Upper lobe of right lung (tissue), 1 donor: ENCODE results near the gene NACC2. TPM values are rescaled to one million over a fixed set of nuclear protein-coding genes. Genes with fewer than 3 reads are reported as not detected.

Experiments
- ATAC-seq: fragments of 200-7000 bp; cut with Tn5 transposase; one replicate; pipeline ENCODE4 v1.9.1; 2020; ENCODE audit warnings: mild to moderate bottlenecking, moderate library complexity
- DNase-seq: peaks from one replicate; pipeline ENCODE4 v3.0.0-alpha.2; 2020
- H3K27ac ChIP-seq: fragments of 200-600 bp; one replicate; pipeline ENCODE4 v1.8.0; 2022
- H3K27me3 ChIP-seq: fragments of 200-600 bp; one replicate; pipeline ENCODE4 v1.8.0; 2022; ENCODE audit warnings: mild to moderate bottlenecking
- H3K36me3 ChIP-seq: fragments of 200-600 bp; one replicate; pipeline ENCODE4 v1.8.0; 2022
- H3K4me1 ChIP-seq: fragments of 200-600 bp; one replicate; pipeline ENCODE4 v1.8.0; 2022
- H3K4me3 ChIP-seq: fragments of 200-600 bp; one replicate; pipeline ENCODE4 v1.8.0; 2022; ENCODE audit warnings: mild to moderate bottlenecking
- H3K9me3 ChIP-seq: fragments of 200-600 bp; one replicate; pipeline ENCODE4 v1.8.0; 2022
- intact Hi-C: fragments of 100-400 bp; cut with DNase I; formaldehyde crosslinking; loops from one replicate; pipeline ENCODE4 v1.11.0; 2022
- total RNA-seq: library from RNA; stranded (reverse); fragmentation: NEBNext Ultra II Directional; extraction: Animal tissue kit (Norgen Biotek cat#: 25700); gene quantifications from one replicate; pipeline ENCODE4 v1.2.1, GENCODE V29; 2021
- TF ChIP-seq, protein P1 (sequence below): fragments of 200-600 bp; IDR thresholded peaks from one replicate; pipeline ENCODE4 v1.8.0; 2022; ENCODE audit warnings: antibody characterized with exemption
- donor health status: DM: no; HTN: yes; CAD: no; lungs with severe emphysema.

NACC2 gene
- total RNA-seq, 1 donor from 2014 or later: 33.5 TPM

DNA sequence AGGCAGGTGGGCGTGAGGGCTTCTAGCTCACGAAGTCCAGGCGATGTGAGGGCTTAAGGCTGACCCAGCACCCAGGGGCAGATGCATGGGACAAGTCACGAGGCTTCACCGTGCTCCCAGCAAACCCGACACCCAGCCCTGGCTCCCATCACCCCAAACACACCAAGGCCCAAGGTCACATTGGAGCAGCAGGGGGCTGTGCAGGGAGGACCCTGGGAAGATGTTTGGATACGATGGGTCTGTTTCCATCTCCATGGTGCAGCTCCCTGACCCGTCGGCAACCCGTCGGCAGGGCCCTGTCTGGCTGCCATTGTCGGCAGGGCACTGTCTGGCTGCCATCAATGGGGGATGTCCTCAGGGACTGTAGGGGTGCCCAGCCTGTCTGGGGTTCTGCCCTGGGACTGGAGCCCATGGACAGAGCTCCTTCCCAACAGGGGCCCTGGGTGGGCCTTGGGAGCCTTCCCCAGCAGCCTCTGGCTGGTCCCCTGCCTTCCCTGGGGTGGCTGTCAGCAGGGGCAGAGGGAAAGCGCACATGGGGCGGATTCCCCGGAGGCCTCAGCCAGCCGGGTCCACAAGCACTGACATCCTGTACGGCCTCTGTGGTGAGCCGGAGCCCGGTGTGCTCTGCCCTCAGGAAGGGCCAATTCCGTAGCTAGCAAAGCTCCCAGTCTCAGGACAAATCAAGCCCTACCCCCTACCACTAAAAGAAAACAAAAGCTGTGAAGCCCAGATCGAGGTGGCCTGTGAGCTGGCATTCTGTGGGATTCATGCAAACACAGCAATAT is 47.1 kb downstream of the NACC2 start:
- H3K9me3 ChIP-seq: no peaks in the 10 kb centered on the region
- intact Hi-C loops: no loop called here
- peaks cover 41% of the 10 kb centered on the region for H3K4me1 ChIP-seq
- H3K4me3 ChIP-seq: no peak overlapping the region
- H3K27me3 ChIP-seq: no peaks in the 10 kb centered on the region
- H3K27ac ChIP-seq: no peak overlapping the region
- DNase-seq (peak; percentile 57), ATAC-seq (no peak)
- TF ChIP-seq, protein P1, sequence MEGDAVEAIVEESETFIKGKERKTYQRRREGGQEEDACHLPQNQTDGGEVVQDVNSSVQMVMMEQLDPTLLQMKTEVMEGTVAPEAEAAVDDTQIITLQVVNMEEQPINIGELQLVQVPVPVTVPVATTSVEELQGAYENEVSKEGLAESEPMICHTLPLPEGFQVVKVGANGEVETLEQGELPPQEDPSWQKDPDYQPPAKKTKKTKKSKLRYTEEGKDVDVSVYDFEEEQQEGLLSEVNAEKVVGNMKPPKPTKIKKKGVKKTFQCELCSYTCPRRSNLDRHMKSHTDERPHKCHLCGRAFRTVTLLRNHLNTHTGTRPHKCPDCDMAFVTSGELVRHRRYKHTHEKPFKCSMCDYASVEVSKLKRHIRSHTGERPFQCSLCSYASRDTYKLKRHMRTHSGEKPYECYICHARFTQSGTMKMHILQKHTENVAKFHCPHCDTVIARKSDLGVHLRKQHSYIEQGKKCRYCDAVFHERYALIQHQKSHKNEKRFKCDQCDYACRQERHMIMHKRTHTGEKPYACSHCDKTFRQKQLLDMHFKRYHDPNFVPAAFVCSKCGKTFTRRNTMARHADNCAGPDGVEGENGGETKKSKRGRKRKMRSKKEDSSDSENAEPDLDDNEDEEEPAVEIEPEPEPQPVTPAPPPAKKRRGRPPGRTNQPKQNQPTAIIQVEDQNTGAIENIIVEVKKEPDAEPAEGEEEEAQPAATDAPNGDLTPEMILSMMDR: no peak
- H3K36me3 ChIP-seq: peaks cover 16% of the 10 kb centered on the region

DNA sequence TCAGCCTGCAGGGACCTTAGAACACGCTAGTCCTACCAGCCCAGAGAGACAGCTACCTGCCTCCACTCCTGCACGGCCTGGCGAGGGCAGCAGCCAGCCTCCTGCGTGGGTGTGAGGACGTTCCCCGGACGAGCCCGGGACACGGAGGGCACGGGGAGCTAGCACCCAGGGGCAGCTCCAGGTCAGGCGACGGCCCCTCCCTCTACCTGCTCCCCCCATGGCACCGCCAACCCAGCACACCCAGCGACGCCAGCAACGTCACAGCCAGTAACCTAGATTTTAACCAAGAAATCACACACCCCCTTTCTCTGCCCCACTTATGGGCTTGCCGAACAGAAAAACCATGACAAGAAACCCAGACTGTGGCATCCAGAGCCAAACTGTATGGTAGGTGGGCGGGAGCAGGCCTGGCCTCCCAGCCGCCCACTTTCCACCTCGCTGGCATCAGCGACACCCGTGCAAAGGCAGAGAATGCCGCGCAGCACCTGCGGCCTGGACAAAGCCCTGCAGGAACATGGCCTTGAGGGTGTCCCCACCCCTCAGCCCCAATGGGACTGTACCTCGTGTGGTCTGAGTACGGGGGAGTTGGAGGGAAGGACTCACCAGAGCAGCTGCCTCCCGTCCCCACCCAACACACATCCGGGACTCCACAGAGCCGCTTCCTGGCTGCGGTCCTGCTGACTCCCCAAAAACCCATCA is 47.9 kb downstream of the NACC2 start:
- Histone ChIP-seq H3K4me3 (no peak overlapping the region), H3K9me3 (no peaks in the 10 kb centered on the region), H3K36me3 (peaks cover 16% of the 10 kb centered on the region), H3K27ac (no peak overlapping the region), H3K4me1 (peaks cover 34% of the 10 kb centered on the region), H3K27me3 (no peaks in the 10 kb centered on the region)
- DNase-seq (peak; percentile 51), ATAC-seq (no peak)
- intact Hi-C loops: no loop called here
- TF ChIP-seq, protein P1: no peak

DNA sequence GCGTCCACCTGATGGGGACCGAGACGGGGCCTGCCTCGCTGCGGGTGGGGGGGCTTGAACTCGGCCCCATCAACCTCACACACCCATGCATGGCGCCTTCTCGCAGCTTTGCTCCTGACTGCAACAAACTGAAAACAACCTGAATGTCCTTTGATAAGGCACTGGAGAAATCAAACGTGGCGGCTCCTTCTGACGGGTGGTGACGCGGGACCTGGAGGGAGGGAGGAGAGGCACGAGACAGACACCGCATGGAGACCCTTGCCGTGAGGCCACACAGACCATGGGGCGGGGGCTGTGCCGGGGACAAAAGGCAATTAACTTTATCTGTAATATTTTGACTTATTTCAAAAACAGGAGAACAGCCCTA is 48.6 kb downstream of the NACC2 start:
- no peak for DNase-seq
- Histone ChIP-seq H3K27ac (no peak overlapping the region), H3K27me3 (no peaks in the 10 kb centered on the region), H3K36me3 (peaks cover 16% of the 10 kb centered on the region), H3K4me3 (no peak overlapping the region), H3K4me1 (peaks cover 28% of the 10 kb centered on the region), H3K9me3 (no peaks in the 10 kb centered on the region)
- ATAC-seq: no peak
- intact Hi-C loops: no loop called here
- TF ChIP-seq, protein P1: no peak

DNA sequence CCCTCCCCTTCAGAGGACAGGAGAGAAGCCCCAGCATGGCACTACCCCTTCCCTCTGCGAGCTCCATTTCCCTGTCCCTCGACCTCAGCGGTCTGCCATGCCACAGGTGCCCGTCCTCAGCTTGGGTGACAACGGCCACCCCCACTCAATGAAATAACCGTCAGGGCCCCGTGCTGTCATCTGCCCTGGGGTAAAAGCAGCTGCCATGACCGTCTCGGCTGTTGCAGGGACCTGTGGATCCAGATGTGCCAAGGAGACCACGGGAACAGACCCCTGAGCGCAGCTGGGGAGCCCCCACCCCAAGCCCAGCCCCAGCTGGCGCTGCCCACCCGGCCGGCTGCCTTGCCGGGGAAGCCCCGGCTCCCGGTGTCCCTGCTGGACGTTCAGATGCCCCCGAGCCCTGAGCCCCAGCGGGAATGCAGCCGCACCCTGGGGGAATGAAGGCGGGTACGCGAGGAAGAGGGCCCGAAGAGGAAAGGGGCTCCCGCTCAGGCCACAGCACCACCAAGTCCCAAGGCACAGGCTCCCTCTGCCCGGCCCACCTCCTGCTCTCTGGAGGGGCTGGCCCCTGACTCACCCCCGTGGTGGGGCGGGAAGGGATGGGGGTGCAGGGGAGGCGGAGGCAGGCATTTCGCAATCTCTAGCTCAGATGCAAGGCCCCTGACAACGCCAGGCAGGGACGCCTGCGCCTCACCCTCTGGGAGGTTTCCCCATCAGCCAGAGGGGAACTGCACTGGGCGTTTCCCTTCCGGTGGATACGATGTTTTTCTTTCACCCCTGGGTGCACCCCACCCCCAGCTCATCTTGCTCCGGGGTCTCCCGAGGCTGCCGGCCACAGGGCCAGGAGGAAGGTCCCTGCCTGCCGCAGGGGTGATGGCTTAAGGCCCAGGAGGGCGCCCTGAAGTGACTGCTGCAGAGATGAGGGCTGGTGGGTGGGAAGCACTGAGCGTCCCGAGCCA is 49.2 kb downstream of the NACC2 start:
- H3K9me3 ChIP-seq: no peaks in the 10 kb centered on the region
- intact Hi-C loops: no loop called here
- peaks cover 16% of the 10 kb centered on the region for H3K36me3 ChIP-seq
- DNase-seq (peak; percentile 83), ATAC-seq (peak; percentile 67)
- TF ChIP-seq, protein P1: no peak
- H3K27me3 ChIP-seq: no peaks in the 10 kb centered on the region
- no peak overlapping the region for H3K4me3 ChIP-seq
- H3K4me1 ChIP-seq: peaks cover 24% of the 10 kb centered on the region
- H3K27ac ChIP-seq: peak overlapping the region; percentile 24

DNA sequence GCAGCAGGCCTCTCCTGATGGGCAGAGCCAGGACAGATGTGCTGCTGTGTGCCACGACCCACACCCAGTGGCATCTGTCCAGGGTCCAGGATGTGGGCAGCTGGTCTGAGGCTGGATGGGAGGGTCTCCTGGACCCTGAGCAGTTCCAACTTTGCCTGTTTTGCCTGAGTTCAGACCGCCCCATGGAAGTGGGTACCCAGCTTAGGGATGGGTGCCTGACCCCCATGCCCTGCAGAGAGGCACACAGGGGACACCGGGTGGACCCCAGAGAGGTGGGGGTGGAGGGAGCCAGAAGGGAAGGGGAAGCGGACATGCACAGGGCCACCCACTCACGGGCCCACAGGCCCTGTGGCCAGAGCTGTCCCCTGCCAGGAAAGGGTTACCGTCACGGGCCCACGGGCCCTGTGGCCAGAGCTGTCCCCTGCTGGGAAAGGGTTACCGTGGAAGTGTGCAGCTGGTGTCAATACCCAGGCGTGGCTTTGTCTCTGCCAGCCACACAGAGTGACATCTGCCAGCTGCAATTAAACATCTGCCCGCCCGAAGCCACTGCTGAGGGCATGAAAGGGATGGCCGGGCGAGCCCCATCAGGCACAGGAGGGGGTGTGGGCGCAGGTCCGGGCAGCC is 50.0 kb downstream of the NACC2 start:
- no peak overlapping the region for H3K4me3 ChIP-seq

More for the DNA sequence above, 50.0 kb downstream of the NACC2 start:
- intact Hi-C loops: no loop called here
- H3K9me3 ChIP-seq: no peaks in the 10 kb centered on the region
- DNase-seq (no peak), ATAC-seq (peak; percentile 46)
- H3K27me3 ChIP-seq: no peaks in the 10 kb centered on the region
- H3K4me1 ChIP-seq: peaks cover 21% of the 10 kb centered on the region
- TF ChIP-seq, protein P1: no peak
- H3K27ac ChIP-seq: peak overlapping the region; percentile 24
- H3K36me3 ChIP-seq: peaks cover 16% of the 10 kb centered on the region
